T-cell (primary cell): ENCODE measurements around the gene AKAP9. TPM values are rescaled to one million over a fixed set of nuclear protein-coding genes. Genes with fewer than 3 reads are reported as not detected.
"Not testable (repeated sequence)": the region's sequence is repeated elsewhere in the genome, so short reads cannot be mapped to it uniquely, and the experiment has no call there.

Source experiments
- ATAC-seq, 4 experiments: fragments of 200-7000 bp in 3 of 4; fragments of 150-1000 bp in 1 of 4; cut with Tn5 transposase; replicated peaks in 1 of 4; 1 replicate in 3 of 4; 2 replicates in 1 of 4; pipeline ENCODE4 v1.10.0; 2021; ENCODE audit warnings: moderate library complexity in 3 of 4, mild to moderate bottlenecking in 2 of 4, moderate number of reproducible peaks in 1 of 4
- CTCF ChIA-PET, 2 donors: fragments of 300-600 bp; sonication (Branson Sonifier 250); formaldehyde crosslinking; loops; one replicate each; lab custom pipeline; 2022; ENCODE audit warnings: antibody characterized with exemption in 2 of 2; lab: Charles Lee
- POLR2A ChIA-PET, 2 donors: fragments of 300-600 bp; sonication (Branson Sonifier 250); formaldehyde crosslinking; loops; one replicate each; lab custom pipeline; 2022; ENCODE audit warnings: antibody characterized with exemption in 2 of 2; lab: Charles Lee
- DNase-seq, 35 experiments: peaks; one replicate each; pipeline versions ENCODE4 v3.0.0 to v3.0.0-alpha.2; 2013 to 2023
- H3K27ac ChIP-seq: one replicate; pipeline ENCODE4 v1.5.1; 2013; ENCODE audit warnings: low read length
- H3K27me3 ChIP-seq, 2 experiments: replicated peaks in 1 of 2; 1 replicate in 1 of 2; 2 replicates in 1 of 2; pipeline versions ENCODE4 v1.6.1 to v1.7.0; 2013; ENCODE audit warnings: low read length in 1 of 2, mixed read lengths in 1 of 2; ENCODE audit not compliant: control insufficient read depth in 2 of 2, insufficient read depth in 2 of 2; ENCODE audit errors: extremely low read depth in 1 of 2
- H3K36me3 ChIP-seq, 2 donors: 1 replicate in 1 of 2; 2 replicates in 1 of 2; pipeline versions ENCODE4 v1.6.1 to v1.7.0; 2013; ENCODE audit warnings: low read length in 1 of 2; ENCODE audit not compliant: control insufficient read depth in 2 of 2, insufficient read depth in 1 of 2; ENCODE audit errors: extremely low read depth in 1 of 2
- H3K4me1 ChIP-seq, 2 experiments: 1 replicate in 1 of 2; 2 replicates in 1 of 2; pipeline versions ENCODE4 v1.6.1 to v1.7.0; 2013; ENCODE audit warnings: low read length in 2 of 2, mixed read lengths in 1 of 2; ENCODE audit not compliant: insufficient read depth in 2 of 2, control insufficient read depth in 1 of 2; ENCODE audit errors: extremely low read depth in 1 of 2
- H3K4me3 ChIP-seq, 2 donors: 1 replicate in 1 of 2; 2 replicates in 1 of 2; pipeline versions ENCODE4 v1.5.1 to v1.7.0; 2013; ENCODE audit warnings: mild to moderate bottlenecking in 2 of 2, low read length in 1 of 2, moderate library complexity in 1 of 2; ENCODE audit not compliant: control insufficient read depth in 1 of 2; ENCODE audit errors: extremely low read depth in 1 of 2
- H3K9me3 ChIP-seq: 2 replicates; pipeline ENCODE4 v1.7.0; 2013
- H3K27ac Mint-ChIP-seq, 2 donors: one replicate each; pipeline ENCODE4 v1.8.0; 2020 to 2021; ENCODE audit warnings: mild to moderate bottlenecking in 2 of 2, mixed read lengths in 2 of 2
- H3K27me3 Mint-ChIP-seq, 2 donors: one replicate each; pipeline ENCODE4 v1.8.0; 2021 to 2022; ENCODE audit warnings: mixed read lengths in 2 of 2
- H3K36me3 Mint-ChIP-seq: one replicate; pipeline ENCODE4 v1.8.0; 2021; ENCODE audit warnings: mixed read lengths
- H3K4me1 Mint-ChIP-seq, 3 donors: one replicate each; pipeline ENCODE4 v1.8.0; 2020 to 2022; ENCODE audit warnings: mixed read lengths in 3 of 3, mild to moderate bottlenecking in 1 of 3
- H3K4me3 Mint-ChIP-seq, 3 donors: one replicate each; pipeline ENCODE4 v1.8.0; 2020 to 2022; ENCODE audit warnings: mild to moderate bottlenecking in 3 of 3, mixed read lengths in 3 of 3, moderate library complexity in 3 of 3
- H3K9me3 Mint-ChIP-seq, 3 donors: one replicate each; pipeline ENCODE4 v1.8.0; 2020 to 2022; ENCODE audit warnings: mixed read lengths in 3 of 3
- WGBS: methylation state at CpG from one replicate; pipeline ENCODE4 v1.1.5; 2013; ENCODE audit warnings: missing lambda C conversion rate; ENCODE audit not compliant: insufficient coverage; 5-methylcytosine and 5-hydroxymethylcytosine counted together
- total RNA-seq, 35 experiments: library from RNA in 6 of 35; stranded (reverse) in 6 of 35; fragments of 120-200 nt in 1 of 35; gene quantifications; one replicate each; pipeline versions ENCODE4 v1.2.1 to v1.2.4 and lab custom pipeline; 2013 to 2026

Gene AKAP9
- total RNA-seq: 10 to 100 TPM; 59.6 to 83.3 (median 69.0) TPM
- 93.3 TPM for total RNA-seq (2013)
- 98.6 to 394 (median 227) reads per million in 29 experiments for total RNA-seq (lab: John Stamatoyannopoulos, UW)

DNA sequence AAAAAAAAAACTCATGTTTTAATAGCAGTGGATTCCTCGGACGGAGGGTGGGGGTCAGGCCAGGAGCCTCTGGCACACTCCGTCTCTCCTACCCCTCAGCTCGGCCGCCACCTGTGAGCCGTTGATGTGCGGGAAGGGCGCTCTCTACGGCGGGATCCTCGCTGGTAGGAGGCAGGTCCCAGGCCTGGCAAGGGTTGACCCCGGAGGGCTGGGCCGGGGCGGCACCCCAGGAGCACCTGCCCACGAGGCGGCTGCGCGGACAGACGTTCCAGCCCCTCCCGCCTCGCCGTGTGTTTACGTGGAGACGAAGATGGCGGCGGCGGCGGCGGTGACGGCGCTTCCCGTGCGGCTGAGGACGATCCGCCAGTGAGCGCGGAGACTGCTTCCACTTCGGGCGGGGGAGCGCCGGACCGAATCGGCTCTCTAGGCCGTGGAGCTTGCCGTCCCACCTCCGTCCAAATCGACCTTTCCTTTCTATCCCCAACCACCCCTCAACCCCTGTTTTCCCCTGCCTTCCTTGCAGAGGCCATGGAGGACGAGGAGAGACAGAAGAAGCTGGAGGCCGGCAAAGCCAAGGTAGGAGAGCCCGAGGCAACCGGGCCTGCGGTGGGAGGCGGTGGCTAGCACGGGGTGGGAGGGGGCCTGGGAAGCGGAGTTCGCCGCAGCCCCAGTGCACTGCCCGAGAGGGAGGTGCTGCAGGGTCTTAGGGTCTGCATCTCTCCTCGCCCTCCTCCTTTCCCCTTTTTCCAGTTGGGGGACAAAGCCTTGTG is at the start of gene AKAP9:
AKAP9 (plus strand) TSS at position 291 of the 770 bp plus-strand sequence; CDS start at position 529, 238 bp downstream.
- Histone ChIP-seq H3K27ac (peak within 1 kb of the TSS; percentile 92), H3K36me3 (no peaks in the 10 kb centered on the region), H3K9me3 (no peaks in the 10 kb centered on the region), H3K27me3 (no peaks in the 10 kb centered on the region), H3K4me3 (peak within 1 kb of the TSS; percentile 84 to 86), H3K4me1 (peaks cover 15 to 20% of the 10 kb centered on the region in 2 experiments)
- DNase-seq (peak; percentile 70 to 93 (median 85)), ATAC-seq (peak; percentile 91 to 96 (median 94))
- under 1% methylated on average over 36 of the region's 59 CpGs for WGBS
- Mint-ChIP-seq H3K36me3 (peaks cover 3% of the 10 kb centered on the region), H3K27ac (peak within 1 kb of the TSS; percentile 87 to 97), H3K9me3 (no peaks in the 10 kb centered on the region), H3K4me1 (peaks cover 43 to 45% (median 45%) of the 10 kb centered on the region in 3 donors), H3K4me3 (peak within 1 kb of the TSS; percentile 87 to 92 (median 89)), H3K27me3 (no peaks in the 10 kb centered on the region)
- POLR2A ChIA-PET: interaction anchor here (0.5 to 1.3 kb wide), 9 partner anchors 9 to 588 kb away, joined by 3 to 7 read pairs (median 3); partner anchors contain the start of genes ANKIB1 (in 1 of the 2), KRIT1 (in 1 of the 2), MTERF1 (in 1 of the 2) and RBM48 (in 1 of the 2)
- CTCF ChIA-PET: interaction anchor here (0.5 to 3.0 kb wide), 10 partner anchors 13 to 1697 kb away, joined by 3 to 18 read pairs (median 4); partner anchors contain the start of genes MTERF1 (in 2 of the 2), GATAD1 (in 1 of the 2), LRRD1 (in 1 of the 2) and RBM48 (in 1 of the 2)

DNA sequence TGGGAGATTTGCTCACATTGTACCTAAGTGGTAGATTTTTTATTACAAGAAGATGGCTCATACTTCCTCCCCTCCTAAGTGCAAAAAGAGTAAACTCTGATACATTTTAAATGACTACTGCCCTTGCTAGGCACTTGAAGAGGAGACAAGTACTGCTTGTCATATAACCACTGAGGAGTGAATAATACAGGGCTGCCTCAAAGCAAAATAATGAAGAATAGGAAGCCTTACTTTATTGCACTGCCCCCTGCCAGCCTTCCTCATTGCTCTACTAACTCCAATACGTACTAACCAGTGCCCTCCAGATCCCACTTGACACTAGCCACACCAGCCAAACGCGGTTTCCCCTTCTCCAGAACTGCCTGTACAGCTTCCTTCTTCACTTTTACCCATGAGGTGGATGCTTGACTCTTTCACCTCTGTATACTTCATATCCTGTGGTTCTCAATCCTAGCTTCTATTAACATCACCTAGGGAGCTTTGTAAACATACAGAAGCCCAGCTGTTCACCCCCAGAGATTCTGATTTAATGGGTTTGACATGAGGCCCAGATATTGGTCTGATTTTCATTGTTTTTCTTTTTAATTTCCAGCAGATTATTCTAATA is 48.5 kb upstream of the AKAP9 start:
- POLR2A ChIA-PET: no interaction called here
- no peak for ATAC-seq

DNA sequence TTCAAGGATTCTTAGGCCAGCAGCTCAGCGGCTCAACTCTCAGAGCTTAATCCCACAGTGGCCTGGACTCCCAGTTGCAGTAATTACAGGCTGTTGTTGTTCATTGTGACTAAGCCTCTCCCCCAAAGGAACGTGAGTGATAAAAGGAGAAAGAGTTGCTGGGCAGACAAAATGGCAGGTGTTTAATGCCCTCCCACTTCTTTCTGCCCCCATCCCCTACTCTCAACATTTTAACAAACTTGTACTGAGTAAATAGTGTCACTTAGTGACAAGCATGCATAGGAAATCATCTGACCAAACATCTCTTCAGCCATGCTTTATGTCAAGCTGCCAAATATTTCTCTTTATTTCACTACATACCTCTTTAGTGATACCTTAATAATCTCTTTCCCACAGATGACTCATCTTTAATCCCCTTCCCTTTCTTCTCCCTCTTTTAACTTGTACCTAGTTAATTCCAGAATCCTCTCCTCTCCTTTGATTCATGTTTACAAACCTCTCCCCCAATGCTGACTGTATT is 47.8 kb upstream of the AKAP9 start:
- DNase-seq (no peak), ATAC-seq (no peak)
- H3K27ac Mint-ChIP-seq: no peak overlapping the region
- Histone ChIP-seq H3K27ac (no peak overlapping the region), H3K27me3 (peaks cover 0 to 4% of the 10 kb centered on the region in 2 experiments), H3K4me1 (no peaks in the 10 kb centered on the region), H3K9me3 (no peaks in the 10 kb centered on the region), H3K36me3 (no peaks in the 10 kb centered on the region), H3K4me3 (no peak overlapping the region)
- ChIA-PET POLR2A (no interaction called here), CTCF (no interaction called here)
- H3K36me3 Mint-ChIP-seq: no peaks in the 10 kb centered on the region
- no peaks in the 10 kb centered on the region for H3K9me3 Mint-ChIP-seq
- peaks cover 13 to 23% of the 10 kb centered on the region in 2 donors for H3K27me3 Mint-ChIP-seq
- no CpG with 5 or more reads among the region's 2 CpGs for WGBS
- H3K4me3 Mint-ChIP-seq: no peak overlapping the region
- H3K4me1 Mint-ChIP-seq: no peaks in the 10 kb centered on the region

More for the DNA sequence above, 48.5 kb upstream of the AKAP9 start:
- Mint-ChIP-seq H3K27me3 (peaks cover 13 to 23% of the 10 kb centered on the region in 2 donors), H3K9me3 (no peaks in the 10 kb centered on the region), H3K4me1 (no peaks in the 10 kb centered on the region), H3K27ac (no peak overlapping the region), H3K4me3 (no peak overlapping the region), H3K36me3 (no peaks in the 10 kb centered on the region)
- WGBS: 72% methylated on average over 3 of the region's 3 CpGs
- CTCF ChIA-PET: no interaction called here
- no peak overlapping the region for H3K4me3 ChIP-seq
- peaks cover 0 to 4% of the 10 kb centered on the region in 2 experiments for H3K27me3 ChIP-seq
- H3K36me3 ChIP-seq: no peaks in the 10 kb centered on the region
- H3K4me1 ChIP-seq: no peaks in the 10 kb centered on the region
- no peak for DNase-seq
- no peak overlapping the region for H3K27ac ChIP-seq
- no peaks in the 10 kb centered on the region for H3K9me3 ChIP-seq

DNA sequence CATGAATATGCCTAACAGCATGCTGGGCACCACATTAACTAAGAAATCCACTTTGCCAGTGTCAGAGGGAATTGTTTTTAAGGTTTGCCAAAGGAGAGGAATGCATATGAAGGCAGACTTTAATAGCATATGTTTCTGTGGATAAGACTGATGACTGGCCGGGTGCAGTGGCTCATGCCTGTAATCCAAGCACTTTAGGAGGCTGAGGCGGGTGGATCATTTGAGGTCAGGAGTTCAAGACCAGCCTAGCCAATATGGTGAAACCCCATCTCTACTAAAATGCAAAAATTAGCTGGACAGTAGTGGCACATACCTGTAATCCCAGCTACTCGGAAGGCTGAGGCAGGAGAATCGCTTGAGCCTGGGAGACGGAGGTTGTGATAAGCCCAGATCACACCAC is 47.0 kb upstream of the AKAP9 start:
- CTCF ChIA-PET, H3K27ac ChIP-seq, H3K4me1 Mint-ChIP-seq, H3K36me3 ChIP-seq, H3K4me3 Mint-ChIP-seq, H3K27ac Mint-ChIP-seq, H3K9me3 ChIP-seq, H3K4me3 ChIP-seq, H3K27me3 ChIP-seq, H3K9me3 Mint-ChIP-seq, H3K36me3 Mint-ChIP-seq, H3K4me1 ChIP-seq, ATAC-seq, DNase-seq, POLR2A ChIA-PET: not testable (repeated sequence)
- H3K27me3 Mint-ChIP-seq: peaks cover 13 to 23% of the 10 kb centered on the region in 2 donors
- WGBS: no CpG with 5 or more reads among the region's 5 CpGs

DNA sequence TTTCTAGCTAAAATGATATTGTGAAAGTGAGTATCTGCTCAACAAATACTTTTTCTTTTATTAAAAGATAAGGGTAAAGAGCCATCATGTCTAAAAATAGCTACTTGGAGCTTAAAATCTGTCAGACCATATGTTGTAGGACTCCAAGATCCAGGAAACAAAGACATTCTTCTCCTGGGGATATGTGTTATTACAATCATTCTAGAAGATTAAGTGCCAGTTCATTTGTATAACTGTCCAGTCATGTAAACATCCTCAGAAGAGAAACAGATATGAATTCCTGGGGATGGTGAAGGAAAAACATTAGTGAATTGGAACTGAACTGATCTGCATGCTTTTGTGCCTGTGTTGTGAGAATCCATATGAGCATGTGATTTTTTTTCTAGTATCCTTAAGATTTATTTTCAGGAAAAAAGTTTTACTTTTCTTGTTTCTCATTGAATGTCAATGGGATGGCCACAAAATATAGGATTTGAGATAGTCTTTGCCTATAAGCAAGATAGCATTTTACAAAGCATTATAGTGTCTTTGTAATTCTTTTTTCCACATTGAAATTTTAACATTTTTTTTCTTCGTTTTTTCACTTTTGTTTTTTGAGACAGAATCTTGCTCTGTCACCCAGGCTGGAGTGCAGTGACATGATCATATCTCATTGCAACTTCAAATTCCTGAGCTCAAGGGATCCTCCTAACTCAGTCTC is 45.7 kb upstream of the AKAP9 start:
- Histone ChIP-seq H3K4me1 (no peaks in the 10 kb centered on the region), H3K4me3 (no peak overlapping the region), H3K36me3 (no peaks in the 10 kb centered on the region), H3K27ac (no peak overlapping the region), H3K9me3 (no peaks in the 10 kb centered on the region), H3K27me3 (peaks cover 0 to 4% of the 10 kb centered on the region in 2 experiments)
- DNase-seq (no peak), ATAC-seq (no peak)
- no peaks in the 10 kb centered on the region for H3K36me3 Mint-ChIP-seq
- ChIA-PET POLR2A (no interaction called here), CTCF (interaction anchor here in 1 of 2 donors (0.9 kb wide), 1 partner anchor 15 kb away, joined by 3 read pairs; no protein-coding TSS in a partner anchor)
- no peaks in the 10 kb centered on the region for H3K9me3 Mint-ChIP-seq
- peaks cover 13 to 23% of the 10 kb centered on the region in 2 donors for H3K27me3 Mint-ChIP-seq
- no peaks in the 10 kb centered on the region for H3K4me1 Mint-ChIP-seq
- no peak overlapping the region for H3K4me3 Mint-ChIP-seq
- no peak overlapping the region for H3K27ac Mint-ChIP-seq
- no CpG with 5 or more reads among the region's 1 CpG for WGBS
